Astrocyte of the cerebellum (primary cell): ENCODE data around the gene AURKAIP1.

Experiments
- DNase-seq: peaks from one replicate; pipeline ENCODE4 v3.0.0-alpha.2; 2011; ENCODE audit warnings: low read depth
- H3K4me3 ChIP-seq: 2 replicates; pipeline ENCODE4 v1.5.1; 2011; ENCODE audit warnings: mild to moderate bottlenecking, low read depth, low read length, moderate library complexity
- in situ Hi-C: cut with HindIII; loops from 2 replicates; pipeline ENCODE4 v1.10.0; 2017; ENCODE audit warnings: low sequenced_read_pairs
- TF ChIP-seq, protein P1 (sequence below): IDR thresholded peaks from 2 replicates; pipeline ENCODE4 v1.5.1; 2012; ENCODE audit warnings: low read length, low read depth, moderate library complexity, mild to moderate bottlenecking; ENCODE audit errors: missing control alignments

Gene AURKAIP1

DNA sequence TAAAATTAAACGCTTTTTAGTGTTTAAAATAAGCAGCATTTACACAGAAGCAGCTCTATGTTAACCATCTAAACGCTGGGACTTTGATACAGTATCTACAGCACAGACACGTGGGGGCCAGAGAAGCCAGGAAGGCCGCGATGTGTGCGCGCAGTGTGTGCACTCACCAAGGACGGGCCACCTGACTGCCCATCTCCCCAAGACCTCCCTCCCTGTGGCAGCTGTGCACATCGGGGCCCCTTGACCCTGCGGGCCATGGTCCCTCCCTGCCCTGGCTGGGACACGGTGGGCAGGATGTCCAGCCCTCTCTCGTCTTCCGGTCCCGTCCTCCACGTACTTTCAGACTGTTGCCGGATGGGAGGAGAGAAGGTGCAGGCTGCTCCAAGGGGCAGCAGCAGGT, 39.7 kb downstream of the AURKAIP1 start:
- no peak for DNase-seq
- TF ChIP-seq, protein P1, sequence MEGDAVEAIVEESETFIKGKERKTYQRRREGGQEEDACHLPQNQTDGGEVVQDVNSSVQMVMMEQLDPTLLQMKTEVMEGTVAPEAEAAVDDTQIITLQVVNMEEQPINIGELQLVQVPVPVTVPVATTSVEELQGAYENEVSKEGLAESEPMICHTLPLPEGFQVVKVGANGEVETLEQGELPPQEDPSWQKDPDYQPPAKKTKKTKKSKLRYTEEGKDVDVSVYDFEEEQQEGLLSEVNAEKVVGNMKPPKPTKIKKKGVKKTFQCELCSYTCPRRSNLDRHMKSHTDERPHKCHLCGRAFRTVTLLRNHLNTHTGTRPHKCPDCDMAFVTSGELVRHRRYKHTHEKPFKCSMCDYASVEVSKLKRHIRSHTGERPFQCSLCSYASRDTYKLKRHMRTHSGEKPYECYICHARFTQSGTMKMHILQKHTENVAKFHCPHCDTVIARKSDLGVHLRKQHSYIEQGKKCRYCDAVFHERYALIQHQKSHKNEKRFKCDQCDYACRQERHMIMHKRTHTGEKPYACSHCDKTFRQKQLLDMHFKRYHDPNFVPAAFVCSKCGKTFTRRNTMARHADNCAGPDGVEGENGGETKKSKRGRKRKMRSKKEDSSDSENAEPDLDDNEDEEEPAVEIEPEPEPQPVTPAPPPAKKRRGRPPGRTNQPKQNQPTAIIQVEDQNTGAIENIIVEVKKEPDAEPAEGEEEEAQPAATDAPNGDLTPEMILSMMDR, result no peak
- H3K4me3 ChIP-seq, result no peak overlapping the region
- in situ Hi-C loops, result no loop called here

DNA sequence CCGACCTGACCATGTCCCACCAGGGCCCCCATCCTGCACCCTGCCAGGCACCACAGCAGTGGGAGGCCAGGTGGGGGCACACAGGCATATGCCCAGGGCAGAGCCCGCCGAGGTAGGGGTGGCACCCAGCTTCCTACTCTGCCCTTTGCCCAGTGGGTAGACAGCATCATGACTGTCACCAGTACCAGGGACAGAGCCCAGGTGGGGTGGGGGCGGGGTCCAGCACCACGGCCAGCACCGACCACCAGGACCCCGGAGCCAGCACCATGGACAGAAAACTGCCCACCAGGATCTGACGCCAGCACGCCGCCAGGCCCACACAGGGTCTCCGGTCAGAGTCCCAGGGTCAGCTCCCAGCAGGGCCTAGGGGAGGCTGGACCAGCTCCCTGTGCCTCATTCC, 40.2 kb downstream of the AURKAIP1 start:
- no peak overlapping the region for H3K4me3 ChIP-seq
- in situ Hi-C loops, result no loop called here
- TF ChIP-seq, protein P1, result no peak
- DNase-seq, result no peak

DNA sequence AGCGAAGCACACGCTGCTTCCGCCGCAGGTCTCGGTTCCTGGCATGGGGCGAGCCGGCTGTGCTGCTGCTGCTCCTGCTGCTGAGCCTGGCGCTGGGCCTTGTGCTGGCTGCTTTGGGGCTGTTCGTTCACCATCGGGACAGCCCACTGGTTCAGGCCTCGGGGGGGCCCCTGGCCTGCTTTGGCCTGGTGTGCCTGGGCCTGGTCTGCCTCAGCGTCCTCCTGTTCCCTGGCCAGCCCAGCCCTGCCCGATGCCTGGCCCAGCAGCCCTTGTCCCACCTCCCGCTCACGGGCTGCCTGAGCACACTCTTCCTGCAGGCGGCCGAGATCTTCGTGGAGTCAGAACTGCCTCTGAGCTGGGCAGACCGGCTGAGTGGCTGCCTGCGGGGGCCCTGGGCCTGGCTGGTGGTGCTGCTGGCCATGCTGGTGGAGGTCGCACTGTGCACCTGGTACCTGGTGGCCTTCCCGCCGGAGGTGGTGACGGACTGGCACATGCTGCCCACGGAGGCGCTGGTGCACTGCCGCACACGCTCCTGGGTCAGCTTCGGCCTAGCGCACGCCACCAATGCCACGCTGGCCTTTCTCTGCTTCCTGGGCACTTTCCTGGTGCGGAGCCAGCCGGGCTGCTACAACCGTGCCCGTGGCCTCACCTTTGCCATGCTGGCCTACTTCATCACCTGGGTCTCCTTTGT, 41.3 kb downstream of the AURKAIP1 start:
- in situ Hi-C loops, result no loop called here
- DNase-seq, result no peak
- TF ChIP-seq, protein P1, result no peak
- no peak overlapping the region for H3K4me3 ChIP-seq

DNA sequence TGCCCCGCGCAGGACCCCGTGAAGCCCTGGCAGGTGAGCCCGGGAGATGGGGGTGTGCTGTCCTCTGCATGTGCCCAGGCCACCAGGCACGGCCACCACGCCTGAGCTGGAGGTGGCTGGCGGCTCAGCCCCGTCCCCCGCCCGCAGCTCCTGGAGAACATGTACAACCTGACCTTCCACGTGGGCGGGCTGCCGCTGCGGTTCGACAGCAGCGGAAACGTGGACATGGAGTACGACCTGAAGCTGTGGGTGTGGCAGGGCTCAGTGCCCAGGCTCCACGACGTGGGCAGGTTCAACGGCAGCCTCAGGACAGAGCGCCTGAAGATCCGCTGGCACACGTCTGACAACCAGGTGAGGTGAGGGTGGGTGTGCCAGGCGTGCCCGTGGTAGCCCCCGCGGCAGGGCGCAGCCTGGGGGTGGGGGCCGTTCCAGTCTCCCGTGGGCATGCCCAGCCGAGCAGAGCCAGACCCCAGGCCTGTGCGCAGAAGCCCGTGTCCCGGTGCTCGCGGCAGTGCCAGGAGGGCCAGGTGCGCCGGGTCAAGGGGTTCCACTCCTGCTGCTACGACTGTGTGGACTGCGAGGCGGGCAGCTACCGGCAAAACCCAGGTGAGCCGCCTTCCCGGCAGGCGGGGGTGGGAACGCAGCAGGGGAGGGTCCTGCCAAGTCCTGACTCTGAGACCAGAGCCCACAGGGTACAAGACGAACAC, 42.1 kb downstream of the AURKAIP1 start:
- no peak overlapping the region for H3K4me3 ChIP-seq
- in situ Hi-C loops, result no loop called here
- DNase-seq, result no peak
- TF ChIP-seq, protein P1, result no peak

DNA sequence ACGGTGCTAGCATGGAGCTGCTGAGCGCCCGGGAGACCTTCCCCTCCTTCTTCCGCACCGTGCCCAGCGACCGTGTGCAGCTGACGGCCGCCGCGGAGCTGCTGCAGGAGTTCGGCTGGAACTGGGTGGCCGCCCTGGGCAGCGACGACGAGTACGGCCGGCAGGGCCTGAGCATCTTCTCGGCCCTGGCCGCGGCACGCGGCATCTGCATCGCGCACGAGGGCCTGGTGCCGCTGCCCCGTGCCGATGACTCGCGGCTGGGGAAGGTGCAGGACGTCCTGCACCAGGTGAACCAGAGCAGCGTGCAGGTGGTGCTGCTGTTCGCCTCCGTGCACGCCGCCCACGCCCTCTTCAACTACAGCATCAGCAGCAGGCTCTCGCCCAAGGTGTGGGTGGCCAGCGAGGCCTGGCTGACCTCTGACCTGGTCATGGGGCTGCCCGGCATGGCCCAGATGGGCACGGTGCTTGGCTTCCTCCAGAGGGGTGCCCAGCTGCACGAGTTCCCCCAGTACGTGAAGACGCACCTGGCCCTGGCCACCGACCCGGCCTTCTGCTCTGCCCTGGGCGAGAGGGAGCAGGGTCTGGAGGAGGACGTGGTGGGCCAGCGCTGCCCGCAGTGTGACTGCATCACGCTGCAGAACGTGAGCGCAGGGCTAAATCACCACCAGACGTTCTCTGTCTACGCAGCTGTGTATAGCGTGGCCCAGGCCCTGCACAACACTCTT, 42.8 kb downstream of the AURKAIP1 start:
- no peak overlapping the region for H3K4me3 ChIP-seq
- in situ Hi-C loops, result no loop called here
- no peak for DNase-seq
- TF ChIP-seq, protein P1, result no peak

DNA sequence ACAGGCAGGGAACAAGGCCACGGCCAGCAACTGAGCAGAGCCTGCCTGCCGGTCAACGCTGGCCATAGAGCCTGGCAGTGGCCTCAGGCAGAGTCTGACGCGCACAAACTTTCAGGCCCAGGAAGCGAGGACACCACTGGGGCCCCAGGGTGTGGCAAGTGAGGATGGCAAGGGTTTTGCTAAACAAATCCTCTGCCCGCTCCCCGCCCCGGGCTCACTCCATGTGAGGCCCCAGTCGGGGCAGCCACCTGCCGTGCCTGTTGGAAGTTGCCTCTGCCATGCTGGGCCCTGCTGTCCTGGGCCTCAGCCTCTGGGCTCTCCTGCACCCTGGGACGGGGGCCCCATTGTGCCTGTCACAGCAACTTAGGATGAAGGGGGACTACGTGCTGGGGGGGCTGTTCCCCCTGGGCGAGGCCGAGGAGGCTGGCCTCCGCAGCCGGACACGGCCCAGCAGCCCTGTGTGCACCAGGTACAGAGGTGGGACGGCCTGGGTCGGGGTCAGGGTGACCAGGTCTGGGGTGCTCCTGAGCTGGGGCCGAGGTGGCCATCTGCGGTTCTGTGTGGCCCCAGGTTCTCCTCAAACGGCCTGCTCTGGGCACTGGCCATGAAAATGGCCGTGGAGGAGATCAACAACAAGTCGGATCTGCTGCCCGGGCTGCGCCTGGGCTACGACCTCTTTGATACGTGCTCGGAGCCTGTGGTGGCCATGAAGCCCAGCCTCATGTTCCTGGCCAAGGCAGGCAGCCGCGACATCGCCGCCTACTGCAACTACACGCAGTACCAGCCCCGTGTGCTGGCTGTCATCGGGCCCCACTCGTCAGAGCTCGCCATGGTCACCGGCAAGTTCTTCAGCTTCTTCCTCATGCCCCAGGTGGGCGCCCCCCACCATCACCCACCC, 43.7 kb downstream of the AURKAIP1 start, which contains the start of gene TAS1R3:
Gene TAS1R3 (plus strand): TSS at position 213 of the 898 bp plus-strand sequence. CDS start 66 bp downstream, at position 279.
- H3K4me3 ChIP-seq, result no peak within 1 kb of the TSS
- in situ Hi-C loops, result no loop called here
- TF ChIP-seq, protein P1, result no peak
- DNase-seq, result no peak
